Panc1 (cell line): ENCODE results near the gene CALHM3.

ENCODE experiments used
- POLR2AphosphoS5 ChIP-seq: IDR thresholded peaks from 2 replicates; pipeline ENCODE4 v1.6.1; 2012; ENCODE audit warnings: mild to moderate bottlenecking, low read depth, low read length, moderate library complexity
- SIN3A ChIP-seq: IDR thresholded peaks from 2 replicates; pipeline ENCODE4 v1.6.1; 2012; ENCODE audit warnings: low read depth, mild to moderate bottlenecking, low read length, moderate library complexity, borderline replicate concordance; ENCODE audit not compliant: insufficient read depth
- TCF7L2 ChIP-seq: IDR thresholded peaks from 2 replicates; pipeline ENCODE4 v1.6.1; 2011; ENCODE audit warnings: mild to moderate bottlenecking, low read depth, low read length, inconsistent platforms
- TF ChIP-seq, protein P1 (sequence below): fragments of 450-650 bp; IDR thresholded peaks from 2 replicates; pipeline ENCODE4 v1.5.1; 2017; ENCODE audit warnings: mild to moderate bottlenecking
- TF ChIP-seq, protein P2 (sequence below), 2 experiments: IDR thresholded peaks; 2 replicates each; pipeline ENCODE4 v1.6.1; 2011 to 2012; ENCODE audit warnings: low read depth in 2 of 2, control low read depth in 1 of 2, low read length in 1 of 2, mild to moderate bottlenecking in 1 of 2, moderate library complexity in 1 of 2; ENCODE audit not compliant: insufficient read depth in 1 of 2

DNA sequence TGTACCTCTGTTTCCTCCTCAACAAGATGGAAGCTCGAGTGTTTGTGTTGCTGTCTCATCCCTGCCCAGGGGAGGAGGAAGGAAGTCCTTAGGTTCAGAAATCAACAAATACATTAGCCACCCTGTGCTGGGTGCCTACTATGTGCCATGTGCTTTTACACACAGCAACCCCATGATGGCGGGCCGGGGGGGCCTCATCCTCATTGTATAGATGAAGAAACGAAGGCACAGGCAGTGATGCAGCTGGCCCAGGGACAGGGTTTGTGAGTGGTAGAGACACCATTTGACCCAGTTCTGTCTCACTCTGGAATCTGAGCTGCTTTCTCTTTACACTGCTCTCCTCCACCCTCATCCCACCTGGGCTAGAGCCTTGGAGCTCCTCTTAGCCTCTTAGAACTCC is 25.0 kb downstream of the CALHM3 start:
- TF ChIP-seq, protein P1, sequence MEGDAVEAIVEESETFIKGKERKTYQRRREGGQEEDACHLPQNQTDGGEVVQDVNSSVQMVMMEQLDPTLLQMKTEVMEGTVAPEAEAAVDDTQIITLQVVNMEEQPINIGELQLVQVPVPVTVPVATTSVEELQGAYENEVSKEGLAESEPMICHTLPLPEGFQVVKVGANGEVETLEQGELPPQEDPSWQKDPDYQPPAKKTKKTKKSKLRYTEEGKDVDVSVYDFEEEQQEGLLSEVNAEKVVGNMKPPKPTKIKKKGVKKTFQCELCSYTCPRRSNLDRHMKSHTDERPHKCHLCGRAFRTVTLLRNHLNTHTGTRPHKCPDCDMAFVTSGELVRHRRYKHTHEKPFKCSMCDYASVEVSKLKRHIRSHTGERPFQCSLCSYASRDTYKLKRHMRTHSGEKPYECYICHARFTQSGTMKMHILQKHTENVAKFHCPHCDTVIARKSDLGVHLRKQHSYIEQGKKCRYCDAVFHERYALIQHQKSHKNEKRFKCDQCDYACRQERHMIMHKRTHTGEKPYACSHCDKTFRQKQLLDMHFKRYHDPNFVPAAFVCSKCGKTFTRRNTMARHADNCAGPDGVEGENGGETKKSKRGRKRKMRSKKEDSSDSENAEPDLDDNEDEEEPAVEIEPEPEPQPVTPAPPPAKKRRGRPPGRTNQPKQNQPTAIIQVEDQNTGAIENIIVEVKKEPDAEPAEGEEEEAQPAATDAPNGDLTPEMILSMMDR = no peak
- TF ChIP-seq, protein P2, sequence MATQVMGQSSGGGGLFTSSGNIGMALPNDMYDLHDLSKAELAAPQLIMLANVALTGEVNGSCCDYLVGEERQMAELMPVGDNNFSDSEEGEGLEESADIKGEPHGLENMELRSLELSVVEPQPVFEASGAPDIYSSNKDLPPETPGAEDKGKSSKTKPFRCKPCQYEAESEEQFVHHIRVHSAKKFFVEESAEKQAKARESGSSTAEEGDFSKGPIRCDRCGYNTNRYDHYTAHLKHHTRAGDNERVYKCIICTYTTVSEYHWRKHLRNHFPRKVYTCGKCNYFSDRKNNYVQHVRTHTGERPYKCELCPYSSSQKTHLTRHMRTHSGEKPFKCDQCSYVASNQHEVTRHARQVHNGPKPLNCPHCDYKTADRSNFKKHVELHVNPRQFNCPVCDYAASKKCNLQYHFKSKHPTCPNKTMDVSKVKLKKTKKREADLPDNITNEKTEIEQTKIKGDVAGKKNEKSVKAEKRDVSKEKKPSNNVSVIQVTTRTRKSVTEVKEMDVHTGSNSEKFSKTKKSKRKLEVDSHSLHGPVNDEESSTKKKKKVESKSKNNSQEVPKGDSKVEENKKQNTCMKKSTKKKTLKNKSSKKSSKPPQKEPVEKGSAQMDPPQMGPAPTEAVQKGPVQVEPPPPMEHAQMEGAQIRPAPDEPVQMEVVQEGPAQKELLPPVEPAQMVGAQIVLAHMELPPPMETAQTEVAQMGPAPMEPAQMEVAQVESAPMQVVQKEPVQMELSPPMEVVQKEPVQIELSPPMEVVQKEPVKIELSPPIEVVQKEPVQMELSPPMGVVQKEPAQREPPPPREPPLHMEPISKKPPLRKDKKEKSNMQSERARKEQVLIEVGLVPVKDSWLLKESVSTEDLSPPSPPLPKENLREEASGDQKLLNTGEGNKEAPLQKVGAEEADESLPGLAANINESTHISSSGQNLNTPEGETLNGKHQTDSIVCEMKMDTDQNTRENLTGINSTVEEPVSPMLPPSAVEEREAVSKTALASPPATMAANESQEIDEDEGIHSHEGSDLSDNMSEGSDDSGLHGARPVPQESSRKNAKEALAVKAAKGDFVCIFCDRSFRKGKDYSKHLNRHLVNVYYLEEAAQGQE (IDR thresholded peaks at IDR 0.05; ENCODE audit: insufficient read depth in 1 of 2, low read depth in 2 of 2, low read length in 1 of 2) = no peak
- TF ChIP-seq SIN3A (no peak), POLR2AphosphoS5 (no peak), TCF7L2 (no peak)
